ENCODE results near the gene SCFD2. TPM values are rescaled to one million over a fixed set of nuclear protein-coding genes. Genes with fewer than 3 reads are reported as not detected.

Gene SCFD2
- polyA plus RNA-seq, 2 of the 4 experiments (the other 2 are of a cell fraction): 7.6 to 10.8 TPM

- H3K27ac ChIP-seq: peak within 1 kb of the TSS in 1 of 2 experiments; percentile 85; a peak in 3 of 6 replicates
- peaks cover 6% of the 10 kb centered on the region; the same call in 1 of the 3 replicates for H3K9me3 ChIP-seq
- ATAC-seq (peak; percentile 97 to 99), DNase-seq (ENCODE audit: low read depth in 1 of 2, low spot score in 1 of 2) (peak; percentile 40 to 72), FAIRE-seq (no peak)
- ChIA-PET CTCF (no interaction called here), POLR2A (no interaction called here)
- WGBS (ENCODE audit: missing lambda C conversion rate): 7% methylated on average over 3 of the region's 94 CpGs
- H3K4me2 ChIP-seq: peak within 1 kb of the TSS; percentile 93
- no peaks in the 10 kb centered on the region for H3K4me1 ChIP-seq
- H3K4me3 ChIP-seq: peak within 1 kb of the TSS; percentile 56
- TF ChIP-seq, protein P1, sequence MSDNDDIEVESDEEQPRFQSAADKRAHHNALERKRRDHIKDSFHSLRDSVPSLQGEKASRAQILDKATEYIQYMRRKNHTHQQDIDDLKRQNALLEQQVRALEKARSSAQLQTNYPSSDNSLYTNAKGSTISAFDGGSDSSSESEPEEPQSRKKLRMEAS (IDR thresholded peaks at IDR 0.05): peak; percentile 61
- TF ChIP-seq CBX8 (IDR thresholded peaks at IDR 0.05) (no peak), POLR2A (IDR thresholded peaks at IDR 0.05; ENCODE audit: low read length) (peak; percentile 13; the same call in 1 of the 2 replicates), PHF8 (IDR thresholded peaks at IDR 0.05; ENCODE audit: borderline replicate concordance, low read depth) (no peak), RCOR1 (IDR thresholded peaks at IDR 0.05; ENCODE audit: low read depth, low read length) (no peak), CHD4 (IDR thresholded peaks at IDR 0.05; ENCODE audit: borderline replicate concordance) (no peak), RARB (CRISPR knock-in tag; IDR thresholded peaks at IDR 0.05) (no peak)
- TF ChIP-seq, protein P2, sequence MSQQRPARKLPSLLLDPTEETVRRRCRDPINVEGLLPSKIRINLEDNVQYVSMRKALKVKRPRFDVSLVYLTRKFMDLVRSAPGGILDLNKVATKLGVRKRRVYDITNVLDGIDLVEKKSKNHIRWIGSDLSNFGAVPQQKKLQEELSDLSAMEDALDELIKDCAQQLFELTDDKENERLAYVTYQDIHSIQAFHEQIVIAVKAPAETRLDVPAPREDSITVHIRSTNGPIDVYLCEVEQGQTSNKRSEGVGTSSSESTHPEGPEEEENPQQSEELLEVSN (IDR thresholded peaks at IDR 0.05; ENCODE audit: borderline replicate concordance, low read depth): peak; percentile 86
Observed at GRCh38 chr4:52861879-52862616, 503.8 kb downstream of the SCFD2 start, which contains the start of gene RASL11B. RASL11B (plus strand) TSS chr4:52862317; CDS start chr4:52862508, 191 bp downstream.

- WGBS (ENCODE audit: missing lambda C conversion rate): 59% methylated on average over 24 of the region's 26 CpGs
Observed at GRCh38 chr4:52861171-52861823, 504.6 kb downstream of the SCFD2 start.

DNA sequence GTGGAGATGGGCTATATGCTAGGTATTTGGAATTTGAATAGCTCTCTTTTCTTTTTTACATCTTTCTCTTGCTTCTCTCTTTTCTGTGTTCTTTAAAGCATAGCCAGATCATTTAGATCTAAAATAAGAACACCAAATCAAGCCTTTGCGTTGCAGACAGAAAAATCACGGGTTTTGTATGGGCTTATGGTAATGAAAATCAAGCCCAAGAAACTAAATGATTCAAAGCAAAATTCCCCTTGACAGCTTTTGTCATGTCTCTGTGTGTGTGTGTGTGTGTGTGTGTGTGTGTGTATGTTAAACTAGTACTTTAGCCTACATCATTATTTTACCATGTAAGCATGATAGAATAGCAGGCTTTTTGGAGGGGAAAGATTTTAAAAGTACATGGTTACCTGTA lies 505.5 kb downstream of the SCFD2 start:
- DNase-seq (ENCODE audit: low read depth in 1 of 2, low spot score in 1 of 2) (no peak), ATAC-seq (no peak), FAIRE-seq (no peak)
- Histone ChIP-seq H3K9me3 (peaks cover 6% of the 10 kb centered on the region; the same call in 1 of the 3 replicates), H3K4me3 (no peak overlapping the region), H3K27ac (no peak overlapping the region), H3K4me1 (no peaks in the 10 kb centered on the region), H3K4me2 (no peak overlapping the region)
- ChIA-PET POLR2A (no interaction called here), CTCF (no interaction called here)
- 19% methylated on average over 2 of the region's 2 CpGs for WGBS (ENCODE audit: missing lambda C conversion rate)
- TF ChIP-seq SMC3 (IDR thresholded peaks at IDR 0.05) (no peak), TFCP2L1 (CRISPR knock-in tag; IDR thresholded peaks at IDR 0.05) (no peak), RFX5 (IDR thresholded peaks at IDR 0.05) (no peak), TP53 (CRISPR knock-in tag; IDR thresholded peaks at IDR 0.05) (no peak), MYC (IDR thresholded peaks at IDR 0.05; ENCODE audit: borderline replicate concordance, low read length) (no peak), HES2 (IDR thresholded peaks at IDR 0.05) (no peak), CEBPB (IDR thresholded peaks at IDR 0.05) (no peak), ZC3H11A (IDR thresholded peaks at IDR 0.05) (no peak), NFE2L2 (conservative IDR thresholded peaks at IDR 0.05; ENCODE audit: low read length) (no peak), ESRRA (IDR thresholded peaks at IDR 0.05; ENCODE audit: borderline replicate concordance, low read length) (no peak)
- TF ChIP-seq, protein P3, sequence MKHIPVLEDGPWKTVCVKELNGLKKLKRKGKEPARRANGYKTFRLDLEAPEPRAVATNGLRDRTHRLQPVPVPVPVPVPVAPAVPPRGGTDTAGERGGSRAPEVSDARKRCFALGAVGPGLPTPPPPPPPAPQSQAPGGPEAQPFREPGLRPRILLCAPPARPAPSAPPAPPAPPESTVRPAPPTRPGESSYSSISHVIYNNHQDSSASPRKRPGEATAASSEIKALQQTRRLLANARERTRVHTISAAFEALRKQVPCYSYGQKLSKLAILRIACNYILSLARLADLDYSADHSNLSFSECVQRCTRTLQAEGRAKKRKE (CRISPR knock-in tag; IDR thresholded peaks at IDR 0.05; ENCODE audit: low read depth): no peak

More at GRCh38 chr4:52861171-52861823, 504.6 kb downstream of the SCFD2 start:
- TF ChIP-seq RAD21 (conservative IDR thresholded peaks at IDR 0.05 in 1 of 2, IDR thresholded peaks at IDR 0.05 in 1 of 2) (no peak), ZFP36 (IDR thresholded peaks at IDR 0.05; ENCODE audit: borderline replicate concordance, partially characterized antibody) (no peak), JUN (IDR thresholded peaks at IDR 0.05) (no peak), MAFK (IDR thresholded peaks at IDR 0.05; ENCODE audit: partially characterized antibody) (no peak), CHD4 (IDR thresholded peaks at IDR 0.05; ENCODE audit: borderline replicate concordance) (no peak), FOSL2 (IDR thresholded peaks at IDR 0.05) (no peak), FOSL2 (CRISPR knock-in tag; IDR thresholded peaks at IDR 0.05) (no peak), HOXB5 (CRISPR knock-in tag; IDR thresholded peaks at IDR 0.05) (no peak), CHD2 (IDR thresholded peaks at IDR 0.05; ENCODE audit: low read length, partially characterized antibody) (no peak), JUNB (IDR thresholded peaks at IDR 0.05) (no peak), POLR2AphosphoS2 (conservative IDR thresholded peaks at IDR 0.05; ENCODE audit: low read length) (no peak), RNF2 (IDR thresholded peaks at IDR 0.05; ENCODE audit: borderline replicate concordance, low read depth) (no peak)
- TF ChIP-seq, protein P3 (CRISPR knock-in tag; IDR thresholded peaks at IDR 0.05; ENCODE audit: low read depth): no peak
- TF ChIP-seq, protein P4, sequence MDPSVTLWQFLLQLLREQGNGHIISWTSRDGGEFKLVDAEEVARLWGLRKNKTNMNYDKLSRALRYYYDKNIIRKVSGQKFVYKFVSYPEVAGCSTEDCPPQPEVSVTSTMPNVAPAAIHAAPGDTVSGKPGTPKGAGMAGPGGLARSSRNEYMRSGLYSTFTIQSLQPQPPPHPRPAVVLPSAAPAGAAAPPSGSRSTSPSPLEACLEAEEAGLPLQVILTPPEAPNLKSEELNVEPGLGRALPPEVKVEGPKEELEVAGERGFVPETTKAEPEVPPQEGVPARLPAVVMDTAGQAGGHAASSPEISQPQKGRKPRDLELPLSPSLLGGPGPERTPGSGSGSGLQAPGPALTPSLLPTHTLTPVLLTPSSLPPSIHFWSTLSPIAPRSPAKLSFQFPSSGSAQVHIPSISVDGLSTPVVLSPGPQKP (IDR thresholded peaks at IDR 0.05; ENCODE audit: low read depth, low read length): no peak
- TF ChIP-seq, protein P1 (IDR thresholded peaks at IDR 0.05): no peak
- no peaks in the 10 kb centered on the region for H3K4me1 ChIP-seq
- H3K4me3 ChIP-seq: peak overlapping the region; percentile 56
- peak overlapping the region in 1 of 2 experiments; percentile 85; a peak in 2 of 6 replicates for H3K27ac ChIP-seq
- peaks cover 6% of the 10 kb centered on the region; the same call in 1 of the 3 replicates for H3K9me3 ChIP-seq
- FAIRE-seq (no peak), DNase-seq (ENCODE audit: low read depth in 1 of 2, low spot score in 1 of 2) (no peak), ATAC-seq (no peak)
- ChIA-PET POLR2A (no interaction called here), CTCF (no interaction called here)
- peak overlapping the region; percentile 93 for H3K4me2 ChIP-seq
